ENCODE results near the gene SPTB. TPM values are rescaled to one million over a fixed set of nuclear protein-coding genes. Genes with fewer than 3 reads are reported as not detected.

SPTB gene
- total and polyA plus RNA-seq, 9 of the 15 experiments (the other 6 are each of a cell fraction or from before 2014, with no cell fraction given): 0.21 to 45.9 (median 11.7) TPM

DNA sequence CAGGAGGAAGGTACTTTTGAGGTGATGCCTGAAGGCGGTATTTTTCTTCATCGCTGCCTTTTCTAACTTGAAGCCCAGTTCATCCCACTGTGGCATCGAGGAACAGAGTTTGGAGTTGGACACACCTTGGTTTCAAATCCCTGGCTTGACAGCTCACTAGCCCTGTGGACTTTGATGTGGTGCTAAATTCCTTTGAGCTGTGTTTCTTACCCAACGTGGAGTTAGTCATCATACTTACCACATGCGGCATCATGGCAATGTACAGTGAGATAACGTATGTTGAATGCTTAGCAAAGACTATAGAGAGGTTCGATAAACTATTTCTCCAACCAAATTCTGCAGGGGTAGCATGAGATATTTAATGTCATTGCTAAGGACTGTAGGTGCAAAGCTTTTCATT is 172.0 kb downstream of the SPTB start:
- no TSS peak for BruUV-seq (replicated peaks)
- Histone ChIP-seq H3K9me3 (replicated peaks; ENCODE audit: control insufficient read depth, insufficient read depth, low read depth, low read length) (no peaks in the 10 kb centered on the region), H3K79me2 (ENCODE audit: control insufficient read depth, insufficient read depth, low read length) (no peaks in the 10 kb centered on the region), H3K9ac (ENCODE audit: insufficient read depth in 1 of 2, low read depth in 2 of 2, low read length in 2 of 2) (no peak overlapping the region), H4K20me1 (replicated peaks; ENCODE audit: control insufficient read depth, insufficient read depth, low read length) (no peaks in the 10 kb centered on the region), H3K9me1 (ENCODE audit: control insufficient read depth, insufficient read depth, low read length) (no peaks in the 10 kb centered on the region), H3K36me3 (ENCODE audit: control insufficient read depth, insufficient read depth, low read length) (no peaks in the 10 kb centered on the region), H3K4me2 (ENCODE audit: insufficient read depth, low read length) (no peak overlapping the region), H3K27ac (ENCODE audit: extremely low read depth, low read depth, low read length) (no peak overlapping the region), H3K4me1 (replicated peaks in 1 of 2; ENCODE audit: control insufficient read depth in 2 of 2, insufficient read depth in 2 of 2, low read length in 2 of 2) (peaks cover 0 to 18% of the 10 kb centered on the region in 2 experiments; a peak in 2 of 5 replicates), H3K4me3 (no peak overlapping the region), H2AFZ (ENCODE audit: low read depth, low read length) (no peak overlapping the region), H3K27me3 (ENCODE audit: control insufficient read depth in 2 of 2, insufficient read depth in 2 of 2, low read length in 2 of 2) (peaks cover 23 to 73% of the 10 kb centered on the region in 2 experiments)
- intact Hi-C loops (cut with micrococcal nuclease) (no loop called here), in situ Hi-C loops (cut with MboI) (no loop called here)
- no peak for DNase-seq (ENCODE audit: extremely low read depth in 1 of 4, low spot score in 3 of 4)
- ChIA-PET POLR2A (no interaction called here), CTCF (ENCODE audit: low intra/inter-chr PET ratio) (no interaction called here)
- WGBS (ENCODE audit: insufficient coverage, low coverage, missing lambda C conversion rate): 5% methylated on average over 7 of the region's 7 CpGs
- ATAC-seq: no peak
- no peak for FAIRE-seq
- no peak for TF ChIP-seq GTF2B (IDR thresholded peaks at IDR 0.05; ENCODE audit: extremely low read depth, insufficient read length)
- no peak for TF ChIP-seq HNRNPK (IDR thresholded peaks at IDR 0.05; ENCODE audit: low read depth, low read length, poor library complexity, severe bottlenecking)

DNA sequence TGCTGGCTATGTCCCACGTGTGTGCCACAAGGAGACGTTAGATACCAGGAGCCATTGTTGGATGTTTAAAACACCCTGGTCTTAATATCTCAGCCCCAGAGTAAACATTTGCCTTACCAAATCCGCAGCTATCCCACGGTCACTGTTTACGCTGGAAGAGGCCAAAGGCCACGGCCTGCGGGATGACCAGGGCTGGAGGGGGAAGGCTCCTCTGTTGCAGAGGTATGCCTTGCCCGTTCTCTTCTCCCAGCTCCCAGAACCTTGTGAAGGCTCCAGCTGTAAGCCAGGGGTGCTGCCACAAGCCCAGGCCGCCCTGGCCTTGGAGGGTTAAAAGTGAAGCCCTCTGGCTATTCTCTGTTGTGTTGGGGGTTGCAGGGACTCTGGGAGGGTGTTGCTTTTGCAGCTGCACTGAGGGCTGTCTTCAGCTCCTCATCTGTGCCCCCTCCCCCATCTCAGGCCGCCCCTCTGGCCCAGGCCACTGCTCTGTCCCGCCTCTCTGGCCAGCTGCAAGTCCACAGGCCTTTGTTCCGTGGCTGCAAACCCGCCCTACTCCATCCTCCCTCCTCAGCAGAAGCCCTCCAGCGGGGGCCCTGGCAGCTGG is 173.0 kb downstream of the SPTB start:
- FAIRE-seq (no peak), ATAC-seq (no peak), DNase-seq (ENCODE audit: extremely low read depth in 1 of 4, low spot score in 3 of 4) (no peak)
- intact Hi-C loops (cut with micrococcal nuclease): no loop called here
- Histone ChIP-seq H3K4me3 (no peak overlapping the region), H3K79me2 (ENCODE audit: control insufficient read depth, insufficient read depth, low read length) (no peaks in the 10 kb centered on the region), H3K27me3 (ENCODE audit: control insufficient read depth in 2 of 2, insufficient read depth in 2 of 2, low read length in 2 of 2) (peaks cover 30 to 77% of the 10 kb centered on the region in 2 experiments), H3K9me3 (replicated peaks; ENCODE audit: control insufficient read depth, insufficient read depth, low read depth, low read length) (no peaks in the 10 kb centered on the region), H3K27ac (ENCODE audit: extremely low read depth, low read depth, low read length) (no peak overlapping the region), H3K9me1 (ENCODE audit: control insufficient read depth, insufficient read depth, low read length) (no peaks in the 10 kb centered on the region), H3K9ac (ENCODE audit: insufficient read depth in 1 of 2, low read depth in 2 of 2, low read length in 2 of 2) (no peak overlapping the region), H2AFZ (ENCODE audit: low read depth, low read length) (no peak overlapping the region), H3K4me1 (replicated peaks in 1 of 2; ENCODE audit: control insufficient read depth in 2 of 2, insufficient read depth in 2 of 2, low read length in 2 of 2) (peaks cover 0 to 18% of the 10 kb centered on the region in 2 experiments; a peak in 2 of 5 replicates), H3K4me2 (ENCODE audit: insufficient read depth, low read length) (no peak overlapping the region), H3K36me3 (ENCODE audit: control insufficient read depth, insufficient read depth, low read length) (no peaks in the 10 kb centered on the region), H4K20me1 (replicated peaks; ENCODE audit: control insufficient read depth, insufficient read depth, low read length) (no peaks in the 10 kb centered on the region)
- BruUV-seq (replicated peaks): no TSS peak
- ChIA-PET CTCF (ENCODE audit: low intra/inter-chr PET ratio) (interaction anchor here (0.6 kb wide), 1 partner anchor 251 kb away, joined by 3 read pairs; no protein-coding TSS in a partner anchor), POLR2A (interaction anchor here (0.6 to 1.5 kb wide), 2 partner anchors 18 to 448 kb away, joined by 3 to 4 read pairs; no protein-coding TSS in a partner anchor)
- WGBS (ENCODE audit: insufficient coverage, low coverage, missing lambda C conversion rate): 3% methylated on average over 11 of the region's 14 CpGs
- in situ Hi-C loops (cut with MboI): no loop called here
- TF ChIP-seq BMI1 (IDR thresholded peaks at IDR 0.05; ENCODE audit: low read length): no peak
- TF ChIP-seq L3MBTL2 (IDR thresholded peaks at IDR 0.05): no peak
- TF ChIP-seq ZNF133 (CRISPR knock-in tag; IDR thresholded peaks at IDR 0.05): no peak
- TF ChIP-seq, protein P1, sequence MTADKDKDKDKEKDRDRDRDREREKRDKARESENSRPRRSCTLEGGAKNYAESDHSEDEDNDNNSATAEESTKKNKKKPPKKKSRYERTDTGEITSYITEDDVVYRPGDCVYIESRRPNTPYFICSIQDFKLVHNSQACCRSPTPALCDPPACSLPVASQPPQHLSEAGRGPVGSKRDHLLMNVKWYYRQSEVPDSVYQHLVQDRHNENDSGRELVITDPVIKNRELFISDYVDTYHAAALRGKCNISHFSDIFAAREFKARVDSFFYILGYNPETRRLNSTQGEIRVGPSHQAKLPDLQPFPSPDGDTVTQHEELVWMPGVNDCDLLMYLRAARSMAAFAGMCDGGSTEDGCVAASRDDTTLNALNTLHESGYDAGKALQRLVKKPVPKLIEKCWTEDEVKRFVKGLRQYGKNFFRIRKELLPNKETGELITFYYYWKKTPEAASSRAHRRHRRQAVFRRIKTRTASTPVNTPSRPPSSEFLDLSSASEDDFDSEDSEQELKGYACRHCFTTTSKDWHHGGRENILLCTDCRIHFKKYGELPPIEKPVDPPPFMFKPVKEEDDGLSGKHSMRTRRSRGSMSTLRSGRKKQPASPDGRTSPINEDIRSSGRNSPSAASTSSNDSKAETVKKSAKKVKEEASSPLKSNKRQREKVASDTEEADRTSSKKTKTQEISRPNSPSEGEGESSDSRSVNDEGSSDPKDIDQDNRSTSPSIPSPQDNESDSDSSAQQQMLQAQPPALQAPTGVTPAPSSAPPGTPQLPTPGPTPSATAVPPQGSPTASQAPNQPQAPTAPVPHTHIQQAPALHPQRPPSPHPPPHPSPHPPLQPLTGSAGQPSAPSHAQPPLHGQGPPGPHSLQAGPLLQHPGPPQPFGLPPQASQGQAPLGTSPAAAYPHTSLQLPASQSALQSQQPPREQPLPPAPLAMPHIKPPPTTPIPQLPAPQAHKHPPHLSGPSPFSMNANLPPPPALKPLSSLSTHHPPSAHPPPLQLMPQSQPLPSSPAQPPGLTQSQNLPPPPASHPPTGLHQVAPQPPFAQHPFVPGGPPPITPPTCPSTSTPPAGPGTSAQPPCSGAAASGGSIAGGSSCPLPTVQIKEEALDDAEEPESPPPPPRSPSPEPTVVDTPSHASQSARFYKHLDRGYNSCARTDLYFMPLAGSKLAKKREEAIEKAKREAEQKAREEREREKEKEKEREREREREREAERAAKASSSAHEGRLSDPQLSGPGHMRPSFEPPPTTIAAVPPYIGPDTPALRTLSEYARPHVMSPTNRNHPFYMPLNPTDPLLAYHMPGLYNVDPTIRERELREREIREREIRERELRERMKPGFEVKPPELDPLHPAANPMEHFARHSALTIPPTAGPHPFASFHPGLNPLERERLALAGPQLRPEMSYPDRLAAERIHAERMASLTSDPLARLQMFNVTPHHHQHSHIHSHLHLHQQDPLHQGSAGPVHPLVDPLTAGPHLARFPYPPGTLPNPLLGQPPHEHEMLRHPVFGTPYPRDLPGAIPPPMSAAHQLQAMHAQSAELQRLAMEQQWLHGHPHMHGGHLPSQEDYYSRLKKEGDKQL (CRISPR knock-in tag; IDR thresholded peaks at IDR 0.05; ENCODE audit: borderline replicate concordance): no peak
- TF ChIP-seq, protein P2, sequence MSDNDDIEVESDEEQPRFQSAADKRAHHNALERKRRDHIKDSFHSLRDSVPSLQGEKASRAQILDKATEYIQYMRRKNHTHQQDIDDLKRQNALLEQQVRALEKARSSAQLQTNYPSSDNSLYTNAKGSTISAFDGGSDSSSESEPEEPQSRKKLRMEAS (CRISPR knock-in tag; IDR thresholded peaks at IDR 0.05): no peak
- TF ChIP-seq CXXC5 (CRISPR knock-in tag; IDR thresholded peaks at IDR 0.05): no peak
- TF ChIP-seq RHOXF2B (CRISPR knock-in tag; conservative IDR thresholded peaks at IDR 0.05): no peak

Measured in K562 (cell line).